Colonic mucosa (tissue), 2 donors: ENCODE measurements around the gene MAML2. TPM values are rescaled to one million over a fixed set of nuclear protein-coding genes. Genes with fewer than 3 reads are reported as not detected.

Source experiments
- microRNA-seq: library from miRNA; unstranded; fragments of <30 nt; microRNA quantifications from one replicate; pipeline ENCODE4, GENCODE V29; 2019
- total RNA-seq, 2 donors: library from RNA; stranded (reverse); fragmentation: NEBNext Ultra II Directional in 1 of 2; extraction: Animal tissue kit (Norgen Biotek cat#: 25700) in 1 of 2; gene quantifications; one replicate each; pipeline ENCODE4 v1.2.1, GENCODE V29; 2021
- donor health status: DM: no; HTN: no; CAD: no.
- donor health status: DM: no; HTN: no; CAD: no.

Gene MAML2
- total RNA-seq, 2 donors from 2014 or later: 10.4 to 11.0 TPM

Small RNA genes within 50 kb of the gene (microRNA-seq; reads per million reads assigned to microRNA genes)
- gene MIR1260B: not detected

Other genes with a start within 250 kb of the MAML2 start
- gene CCDC82, start 46.7 kb upstream of the MAML2 start, total RNA-seq: 10 to 100 TPM; 11.6 to 20.4 TPM
- 10 to 100 TPM in 1 of 2 donors, 1 to 10 TPM in 1; 8.0 to 10.9 TPM for gene JRKL, start 46.8 kb upstream of the MAML2 start, total RNA-seq